HCT116 (cell line): Measurements from ENCODE around the gene FRMD3. TPM values are rescaled to one million over a fixed set of nuclear protein-coding genes. Genes with fewer than 3 reads are reported as not detected.

Experiments
- ATAC-seq: fragments of 200-7000 bp; cut with Tn5 transposase; 2 replicates; pipeline ENCODE4 v1.9.1; 2020; ENCODE audit warnings: mild to moderate bottlenecking, moderate library complexity
- BruUV-seq: library from RNA; stranded (reverse); fragments of 400-500 nt; replicated peaks from 2 replicates; lab custom pipeline; 2021; lab: Mats Ljungman, UMichigan
- CTCF ChIA-PET: fragments of 300-600 bp; sonication (Branson Sonifier 250); formaldehyde crosslinking; loops from one replicate; lab custom pipeline; 2021; ENCODE audit warnings: antibody characterized with exemption; lab: Charles Lee
- POLR2A ChIA-PET: fragments of 300-600, 350-600 bp; sonication (Branson Sonifier 250); formaldehyde crosslinking; loops from one replicate; lab custom pipeline; 2021; ENCODE audit warnings: antibody characterized with exemption; lab: Charles Lee
- RAD21 ChIA-PET, 2 experiments: fragments of 300-600 bp; sonication (Branson Sonifier 250); formaldehyde crosslinking; loops; one replicate each; lab custom pipeline; 2023; ENCODE audit warnings: low total read pairs in 2 of 2; ENCODE audit not compliant: uncharacterized antibody in 2 of 2, unreplicated experiment in 2 of 2, low non-redundant PET in 1 of 2; lab: Charles Lee
- DNase-seq: peaks from one replicate; pipeline ENCODE4 v3.0.0-alpha.2; 2010; ENCODE audit warnings: low read depth, low spot score
- H2AFZ ChIP-seq: fragments of 200-600 bp; shearing (Covaris generic), sonication (generic); 2 replicates; pipeline ENCODE4 v1.6.1; 2017; ENCODE audit warnings: low read depth, mixed run types, mixed read lengths, antibody characterized with exemption, low read length; ENCODE audit not compliant: poor library complexity, severe bottlenecking
- H3K27ac ChIP-seq: 2 replicates; pipeline ENCODE4 v1.5.1; 2012; ENCODE audit warnings: low read depth, low read length
- H3K27me3 ChIP-seq: fragments of 200-600 bp; sonication (generic); 2 replicates; pipeline ENCODE4 v1.6.1; 2016; ENCODE audit warnings: mixed run types, low read length, mixed read lengths; ENCODE audit not compliant: insufficient read depth
- H3K36me3 ChIP-seq, 2 experiments: fragments of 200-500 bp in 1 of 2; fragments of 200-600 bp in 1 of 2; sonication (Bioruptor generic) in 1 of 2; sonication (generic) in 1 of 2; 2 replicates each; pipeline versions ENCODE4 v1.5.1 to v1.6.1; 2014 to 2016; ENCODE audit warnings: low read length in 2 of 2, inconsistent platforms in 1 of 2, mixed read lengths in 1 of 2, mixed run types in 1 of 2; ENCODE audit not compliant: insufficient read depth in 2 of 2, control insufficient read depth in 1 of 2
- H3K4me1 ChIP-seq, 2 experiments: fragments of 200-600 bp in 1 of 2; sonication (generic) in 1 of 2; 2 replicates each; pipeline versions ENCODE4 v1.5.1 to v1.6.1; 2012 to 2017; ENCODE audit warnings: low read length in 2 of 2, inconsistent platforms in 1 of 2, mild to moderate bottlenecking in 1 of 2, mixed read lengths in 1 of 2, mixed run types in 1 of 2, moderate library complexity in 1 of 2; ENCODE audit not compliant: insufficient read depth in 2 of 2, control insufficient read depth in 1 of 2
- H3K4me2 ChIP-seq: fragments of 200-600 bp; sonication (generic); 2 replicates; pipeline ENCODE4 v1.6.1; 2017; ENCODE audit warnings: mixed run types, low read length, mixed read lengths
- H3K4me3 ChIP-seq, 2 experiments: fragments of 200-600 bp in 1 of 2; sonication (generic) in 1 of 2; replicated peaks in 1 of 2; 2 replicates each; pipeline ENCODE4 v1.5.1; 2011 to 2016; ENCODE audit warnings: low read length in 2 of 2, control low read depth in 1 of 2, low read depth in 1 of 2, mild to moderate bottlenecking in 1 of 2, mixed read lengths in 1 of 2, mixed run types in 1 of 2
- H3K79me2 ChIP-seq: fragments of 200-600 bp; sonication (generic); 2 replicates; pipeline ENCODE4 v1.6.1; 2017; ENCODE audit warnings: mild to moderate bottlenecking, mixed run types, low read length, moderate library complexity, mixed read lengths; ENCODE audit not compliant: insufficient read depth
- H3K9ac ChIP-seq: fragments of 200-600 bp; sonication (generic); 2 replicates; pipeline ENCODE4 v1.6.1; 2016; ENCODE audit warnings: low read length, mixed read lengths
- H3K9me2 ChIP-seq: fragments of 200-600 bp; sonication (generic), shearing (Covaris generic); 2 replicates; pipeline ENCODE4 v1.6.1; 2017; ENCODE audit warnings: mixed run types, mild to moderate bottlenecking, moderate library complexity; ENCODE audit not compliant: insufficient read depth
- H3K9me3 ChIP-seq, 2 experiments: fragments of 200-500 bp in 1 of 2; fragments of 200-600 bp in 1 of 2; sonication (Bioruptor generic) in 1 of 2; sonication (generic) in 1 of 2; 2 replicates each; pipeline ENCODE4 v1.6.1; 2014 to 2017; ENCODE audit warnings: low read length in 2 of 2, mixed read lengths in 2 of 2, inconsistent platforms in 1 of 2, low read depth in 1 of 2, mild to moderate bottlenecking in 1 of 2, mixed run types in 1 of 2, moderate library complexity in 1 of 2; ENCODE audit not compliant: control insufficient read depth in 1 of 2, insufficient read depth in 1 of 2
- H4K20me1 ChIP-seq: fragments of 200-600 bp; sonication (generic), shearing (Covaris generic); 2 replicates; pipeline ENCODE4 v1.6.1; 2017; ENCODE audit warnings: mixed run types, mild to moderate bottlenecking, moderate library complexity; ENCODE audit not compliant: insufficient read depth
- ATF3 ChIP-seq: IDR thresholded peaks from 2 replicates; pipeline ENCODE4 v1.6.1; 2012
- CBX3 ChIP-seq: IDR thresholded peaks from 2 replicates; pipeline ENCODE4 v1.6.1; 2012; ENCODE audit warnings: low read depth
- CEBPB ChIP-seq: IDR thresholded peaks from 2 replicates; pipeline ENCODE4 v1.6.1; 2012; ENCODE audit warnings: low read depth
- CTCF ChIP-seq, 3 experiments: fragments of 200-600 bp in 1 of 3; sonication (generic) in 1 of 3; IDR thresholded peaks in 2 of 3; conservative IDR thresholded peaks in 1 of 3; 2 replicates each; pipeline ENCODE4 v1.5.1; 2012 to 2017; ENCODE audit warnings: low read depth in 2 of 3, low read length in 2 of 3, antibody characterized with exemption in 1 of 3, borderline replicate concordance in 1 of 3, control low read depth in 1 of 3, mild to moderate bottlenecking in 1 of 3, mixed read lengths in 1 of 3, mixed run types in 1 of 3, moderate library complexity in 1 of 3; ENCODE audit not compliant: insufficient read depth in 1 of 3
- EGR1 ChIP-seq: IDR thresholded peaks from 2 replicates; pipeline ENCODE4 v1.6.1; 2012; ENCODE audit warnings: low read depth
- EZH2phosphoT487 ChIP-seq: fragments of 200-600 bp; IDR thresholded peaks from 2 replicates; pipeline ENCODE4 v1.6.1; 2018; ENCODE audit warnings: antibody characterized with exemption, borderline replicate concordance
- MAX ChIP-seq: IDR thresholded peaks from 2 replicates; pipeline ENCODE4 v1.6.1; 2012
- POLR2AphosphoS5 ChIP-seq: IDR thresholded peaks from 2 replicates; pipeline ENCODE4 v1.6.1; 2011; ENCODE audit warnings: mild to moderate bottlenecking, low read depth, low read length, moderate library complexity
- RAD21 ChIP-seq: IDR thresholded peaks from 2 replicates; pipeline ENCODE4 v1.6.1; 2012; ENCODE audit warnings: low read depth, mild to moderate bottlenecking
- SP1 ChIP-seq: IDR thresholded peaks from 2 replicates; pipeline ENCODE4 v1.6.1; 2012; ENCODE audit warnings: low read depth
- TCF7L2 ChIP-seq: IDR thresholded peaks from 2 replicates; pipeline ENCODE4 v1.7.0; 2011; ENCODE audit warnings: borderline replicate concordance, inconsistent platforms; ENCODE audit not compliant: insufficient read depth, insufficient read length; ENCODE audit errors: extremely low read depth
- YY1 ChIP-seq: IDR thresholded peaks from 2 replicates; pipeline ENCODE4 v1.6.1; 2011; ENCODE audit warnings: low read length, low read depth, moderate library complexity, mild to moderate bottlenecking; ENCODE audit not compliant: insufficient replicate concordance; ENCODE audit errors: extremely low read depth
- ZBTB33 ChIP-seq: IDR thresholded peaks from 2 replicates; pipeline ENCODE4 v1.6.1; 2011; ENCODE audit warnings: mild to moderate bottlenecking, low read length, moderate library complexity; ENCODE audit not compliant: insufficient replicate concordance; ENCODE audit errors: extremely low read depth
- ZFX ChIP-seq: fragments of 450-650 bp; IDR thresholded peaks from 2 replicates; pipeline ENCODE4 v1.6.1; 2017
- ZNF274 ChIP-seq: fragments of 200-500 bp; sonication (Bioruptor generic); IDR thresholded peaks from 2 replicates; pipeline ENCODE4 v1.6.1; 2014; ENCODE audit warnings: mild to moderate bottlenecking, low read depth, low read length, inconsistent platforms
- intact Hi-C: fragments of 100-400 bp; cut with micrococcal nuclease; formaldehyde crosslinking; loops from 2 replicates; pipeline ENCODE4 v1.10.0; 2022
- total RNA-seq: library from RNA; stranded (reverse); gene quantifications from one replicate; pipeline ENCODE4 v1.2.1, GENCODE V29; 2021; ENCODE audit not compliant: unreplicated experiment

Gene FRMD3
- total RNA-seq, 1 experiment from 2014 or later, result 0.89 TPM

DNA sequence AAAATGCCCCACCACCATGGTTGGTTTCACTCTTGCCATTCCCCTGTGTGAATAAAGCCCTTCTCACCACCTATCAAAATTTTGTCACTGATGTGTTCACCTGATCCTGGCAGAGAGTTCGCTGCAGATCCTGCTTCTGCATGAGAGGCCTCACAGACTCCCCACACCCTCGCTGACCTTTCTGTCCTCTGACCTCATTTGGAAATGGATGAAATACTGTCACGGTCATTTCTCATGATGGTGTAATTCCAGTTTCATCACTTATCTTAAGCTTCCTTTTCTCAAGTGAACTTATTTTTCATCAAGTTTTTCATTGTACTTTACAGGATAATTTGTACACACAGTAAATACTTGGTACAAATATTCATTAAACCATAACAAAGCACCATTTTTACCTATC lies 131.3 kb downstream of the FRMD3 start:
- H3K36me3 ChIP-seq, result no peaks in the 10 kb centered on the region
- no TSS peak for BruUV-seq
- 0 out of 2 replicates have a peak, but pooled peaks cover 2% of the 10 kb centered on the region for H3K27me3 ChIP-seq
- no peaks in the 10 kb centered on the region for H3K79me2 ChIP-seq
- H4K20me1 ChIP-seq, result no peaks in the 10 kb centered on the region
- no peak for TF ChIP-seq CBX3
- TF ChIP-seq CEBPB, result no peak
- TF ChIP-seq EZH2phosphoT487, result no peak
- TF ChIP-seq POLR2AphosphoS5, result no peak
- no peak for TF ChIP-seq ZNF274
- TF ChIP-seq ZBTB33, result no peak
- TF ChIP-seq YY1, result no peak
- no peak for TF ChIP-seq ZFX
- TF ChIP-seq SP1, result no peak
- TF ChIP-seq TCF7L2, result no peak
- TF ChIP-seq MAX, result no peak
- no peak for TF ChIP-seq RAD21
- no peak for TF ChIP-seq ATF3
- no peak for TF ChIP-seq CTCF (IDR thresholded peaks at IDR 0.05 in 2 of 3, conservative IDR thresholded peaks at IDR 0.05 in 1 of 3; ENCODE audit: borderline replicate concordance in 1 of 3, insufficient read depth in 1 of 3, low read depth in 2 of 3, low read length in 2 of 3)
- TF ChIP-seq EGR1, result no peak
- ATAC-seq (no peak), DNase-seq (no peak)
- H3K4me1 ChIP-seq, result no peaks in the 10 kb centered on the region
- no peak overlapping the region for H3K4me3 ChIP-seq
- no peak overlapping the region for H3K4me2 ChIP-seq
- RAD21 ChIA-PET, result no interaction called here
- no peak overlapping the region for H3K9ac ChIP-seq
- no peaks in the 10 kb centered on the region for H3K9me2 ChIP-seq
- POLR2A ChIA-PET, result no interaction called here
- intact Hi-C loops, result no loop called here
- no peaks in the 10 kb centered on the region for H3K9me3 ChIP-seq
- H3K27ac ChIP-seq, result no peak overlapping the region
- CTCF ChIA-PET, result no interaction called here
- H2AFZ ChIP-seq, result no peak overlapping the region
